ENCODE measurements around the gene WSB2.

Gene WSB2

DNA sequence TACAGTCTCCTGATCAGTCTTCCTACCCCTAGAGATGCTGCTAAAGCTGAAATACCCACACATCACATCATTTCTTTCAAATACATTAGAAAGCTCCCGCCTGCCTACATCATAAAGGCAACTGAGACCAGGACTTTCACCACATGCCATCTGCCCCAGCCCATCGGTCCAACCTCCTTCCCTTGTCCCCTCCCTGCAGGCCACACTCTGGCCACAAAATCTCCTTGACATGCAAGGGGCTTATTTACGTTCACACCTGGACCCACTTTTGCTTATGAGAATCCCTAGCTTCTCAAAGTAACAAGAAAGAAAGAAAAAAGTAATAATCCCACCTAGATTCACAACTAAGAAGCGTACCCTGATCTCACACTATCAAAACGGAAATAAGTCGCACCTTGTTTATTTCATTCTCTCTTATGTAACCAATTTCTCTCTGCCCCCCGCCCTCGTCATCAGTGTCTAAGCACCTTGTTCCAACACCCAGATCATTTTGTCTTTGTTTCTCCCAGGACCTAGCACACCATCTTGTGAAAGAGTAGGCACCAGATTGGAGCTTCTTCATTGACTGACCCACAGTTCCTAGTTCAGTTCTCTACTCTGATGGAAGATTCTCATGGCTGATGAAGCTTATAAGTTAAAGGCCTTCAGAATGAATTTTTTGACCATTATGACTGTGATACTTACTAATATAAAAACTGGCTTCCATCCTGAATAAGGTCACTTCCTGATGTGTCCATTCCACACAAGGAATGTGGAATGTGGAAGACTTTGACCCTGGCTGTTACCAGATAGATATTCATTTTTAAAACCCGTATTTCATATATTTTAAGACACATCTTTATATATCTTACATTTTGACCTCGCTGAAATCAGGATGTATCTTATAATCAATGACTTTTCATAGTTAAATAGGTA, 7.7 kb downstream of the WSB2 start:
- H3K4me3 Mint-ChIP-seq: peak overlapping the region in 1 of 2 donors; percentile 30
- no peak for DNase-seq
- ATAC-seq: no peak
- H3K9me3 Mint-ChIP-seq: no peaks in the 10 kb centered on the region
- peak overlapping the region in 1 of 2 donors; percentile 64 for H3K27ac Mint-ChIP-seq
- H3K4me1 Mint-ChIP-seq: peaks cover 36% of the 10 kb centered on the region
- H3K27me3 Mint-ChIP-seq: no peaks in the 10 kb centered on the region

DNA sequence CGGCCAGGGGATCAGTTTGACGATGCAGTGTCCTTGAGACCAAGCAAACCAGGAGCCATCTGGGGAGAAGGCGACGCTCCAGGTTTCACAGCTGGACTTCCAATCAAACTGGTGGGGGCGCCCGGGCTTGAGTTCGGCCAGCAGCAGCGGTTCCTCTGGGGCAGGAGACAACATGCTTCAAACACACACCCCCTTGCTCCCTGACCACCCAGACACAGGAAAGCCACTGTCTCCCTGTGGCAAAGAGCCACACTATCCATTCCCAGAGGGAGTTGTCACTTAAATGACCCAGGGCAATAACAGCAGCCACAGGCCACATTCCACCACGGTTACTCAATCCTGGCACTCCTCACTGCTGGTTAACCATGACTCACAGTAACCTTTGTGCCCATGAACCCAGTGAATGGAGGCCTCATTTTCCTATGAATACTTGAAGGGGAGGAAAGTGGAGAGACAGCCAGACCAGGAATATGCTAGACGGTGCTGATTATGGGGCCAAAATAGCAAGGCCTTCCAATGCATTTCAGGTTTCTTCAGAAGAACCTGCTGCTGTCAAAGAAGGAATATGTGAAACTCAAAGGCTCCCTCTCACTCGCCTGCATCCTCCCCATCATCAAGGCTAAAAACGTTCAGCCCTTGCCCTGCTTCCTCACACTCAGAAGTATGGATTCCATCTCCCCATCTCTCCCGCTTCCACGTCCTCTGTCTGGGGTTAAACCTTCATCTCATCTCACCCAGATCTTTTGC, 8.5 kb downstream of the WSB2 start:
- peak overlapping the region in 1 of 2 donors; percentile 31 for H3K4me3 Mint-ChIP-seq
- H3K4me1 Mint-ChIP-seq: peaks cover 35% of the 10 kb centered on the region
- ATAC-seq (peak; percentile 76), DNase-seq (peak in 1 of 2 donors; percentile 46)
- H3K27me3 Mint-ChIP-seq: no peaks in the 10 kb centered on the region
- peak overlapping the region in 1 of 2 donors; percentile 20 for H3K27ac Mint-ChIP-seq
- no peaks in the 10 kb centered on the region for H3K9me3 Mint-ChIP-seq

DNA sequence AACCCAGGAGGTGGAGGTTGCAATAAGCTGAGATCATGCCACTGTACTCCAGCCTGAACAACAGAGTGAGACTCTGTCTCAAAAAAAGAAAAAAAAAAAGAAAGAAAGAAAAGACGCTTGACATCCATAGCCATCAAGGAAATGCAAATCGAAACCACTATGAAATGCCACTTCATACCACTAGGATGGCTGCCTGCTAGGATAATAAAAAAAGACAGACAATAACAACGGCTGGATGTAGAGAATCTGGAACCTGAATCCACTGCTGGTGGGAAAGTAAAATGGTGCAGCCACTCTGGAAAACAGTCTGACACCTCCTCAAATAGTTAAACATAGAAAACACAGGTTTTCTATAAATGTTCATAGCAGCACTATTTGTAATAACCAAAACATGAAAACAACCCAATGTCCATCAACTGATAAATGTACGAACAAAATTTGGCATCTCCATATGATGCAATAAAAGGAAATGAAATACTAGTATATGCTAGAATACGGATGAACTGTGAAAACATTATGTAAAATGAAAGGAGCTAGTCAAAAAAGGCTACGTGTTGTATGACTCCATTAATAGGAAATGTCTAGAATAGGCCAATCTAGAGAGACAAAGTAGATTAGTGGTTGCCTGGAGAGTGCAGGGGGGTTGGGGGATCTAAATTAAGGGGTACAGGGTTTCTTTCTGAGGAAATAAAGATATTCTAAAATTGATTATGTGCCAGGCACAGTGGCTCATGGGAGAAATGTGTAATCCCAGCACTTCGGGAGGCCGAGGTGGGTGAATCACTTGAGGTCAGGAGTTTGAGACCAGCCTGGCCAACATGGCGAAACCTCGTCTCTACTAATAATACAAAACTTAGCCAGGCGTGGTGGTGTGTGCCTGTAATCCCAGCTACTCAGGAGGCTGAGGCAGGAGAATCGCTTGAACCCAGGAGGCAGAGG, 9.7 kb downstream of the WSB2 start:
- DNase-seq (no peak), ATAC-seq (no peak)
- Mint-ChIP-seq H3K27ac (peak overlapping the region; percentile 57 to 93), H3K9me3 (no peaks in the 10 kb centered on the region), H3K4me1 (peaks cover 36% of the 10 kb centered on the region), H3K27me3 (no peaks in the 10 kb centered on the region), H3K4me3 (peak overlapping the region in 1 of 2 donors; percentile 13)

DNA sequence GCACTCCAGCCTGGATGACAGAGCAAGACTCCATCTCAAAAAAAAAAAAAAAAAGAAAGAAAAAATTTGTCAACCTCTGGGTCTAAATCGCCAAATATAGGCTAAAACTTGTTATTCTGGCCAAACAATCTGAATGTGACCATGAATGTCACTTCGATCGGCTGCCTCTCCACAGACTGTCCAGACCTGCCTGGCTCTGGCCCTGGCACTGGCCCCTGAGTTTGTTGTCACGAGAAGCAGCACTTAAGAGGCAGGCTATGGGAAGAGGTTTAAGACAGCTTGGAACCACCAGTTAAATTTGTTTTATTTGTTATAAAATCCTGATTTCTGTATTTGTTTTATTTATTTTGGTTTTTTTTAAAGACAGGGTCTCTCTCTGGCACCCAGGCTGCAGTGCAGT, 14.5 kb downstream of the WSB2 start:
- Mint-ChIP-seq H3K27me3 (no peaks in the 10 kb centered on the region), H3K4me1 (peaks cover 41% of the 10 kb centered on the region), H3K9me3 (no peaks in the 10 kb centered on the region), H3K27ac (peak overlapping the region in 1 of 2 donors; percentile 71), H3K4me3 (no peak overlapping the region)
- DNase-seq (no peak), ATAC-seq (no peak)

DNA sequence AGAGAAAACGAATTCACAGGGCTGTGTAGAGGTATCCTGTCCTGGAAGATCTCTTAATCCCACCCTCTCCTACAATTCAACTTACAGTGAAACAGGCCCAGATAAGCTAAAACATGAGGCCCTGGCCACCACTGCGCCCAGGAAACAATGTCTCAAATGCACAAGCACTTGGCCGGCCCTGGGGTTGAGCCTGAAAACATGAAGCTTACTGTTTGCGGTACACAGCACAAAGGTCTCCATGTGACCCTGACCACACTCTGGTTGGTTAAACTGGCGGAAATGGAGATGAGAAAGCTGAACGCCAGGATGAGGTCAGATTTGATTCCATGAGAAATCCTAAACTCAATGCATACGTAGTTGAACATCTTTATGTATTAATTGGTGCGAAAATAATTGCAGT, 16.4 kb downstream of the WSB2 start:
- DNase-seq (no peak), ATAC-seq (no peak)
- peak overlapping the region; percentile 44 to 61 for H3K4me3 Mint-ChIP-seq
- no peaks in the 10 kb centered on the region for H3K9me3 Mint-ChIP-seq
- peak overlapping the region in 1 of 2 donors; percentile 86 for H3K27ac Mint-ChIP-seq
- H3K4me1 Mint-ChIP-seq: peaks cover 39% of the 10 kb centered on the region
- no peaks in the 10 kb centered on the region for H3K27me3 Mint-ChIP-seq

DNA sequence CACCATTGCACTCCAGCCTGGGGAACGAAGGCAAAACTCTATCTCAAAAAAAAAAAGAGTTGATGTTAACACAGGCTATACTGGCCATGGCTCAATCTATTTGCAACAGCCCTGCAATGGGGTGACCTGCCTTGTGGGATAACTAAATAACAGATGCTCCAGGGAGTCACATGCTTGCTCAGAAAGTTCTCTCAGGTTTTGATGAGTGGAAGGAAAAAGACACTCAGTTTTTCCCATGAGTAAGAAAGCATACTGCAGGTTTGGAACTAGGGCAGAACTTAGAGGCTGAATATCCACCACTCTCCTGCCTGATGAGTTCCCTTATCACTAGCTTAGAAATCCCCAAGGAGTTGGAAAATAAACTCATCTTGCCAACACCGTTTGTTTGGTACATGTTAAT, 16.9 kb downstream of the WSB2 start:
- Mint-ChIP-seq H3K4me1 (peaks cover 39% of the 10 kb centered on the region), H3K4me3 (peak overlapping the region in 1 of 2 donors; percentile 44), H3K9me3 (no peaks in the 10 kb centered on the region), H3K27ac (peak overlapping the region in 1 of 2 donors; percentile 86), H3K27me3 (no peaks in the 10 kb centered on the region)
- DNase-seq (no peak), ATAC-seq (peak; percentile 49)

DNA sequence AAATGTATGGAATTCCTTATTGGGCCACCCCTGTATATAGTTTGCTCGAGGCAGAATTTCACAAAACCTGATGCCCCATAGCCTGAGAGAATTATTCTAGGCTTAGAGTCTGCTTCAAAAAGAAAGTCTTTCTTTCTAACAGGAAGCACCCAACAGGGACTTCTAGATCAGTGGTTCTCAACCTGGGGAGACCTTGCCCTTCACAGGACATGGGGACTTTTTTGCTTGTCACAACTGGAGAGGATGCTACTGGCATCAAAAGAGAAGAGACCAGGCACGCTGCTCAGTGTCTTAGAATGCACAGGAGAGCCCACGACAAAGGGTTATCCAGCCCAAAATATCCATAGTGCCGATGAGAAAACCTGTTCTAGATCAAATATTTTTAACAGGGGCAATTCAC, 18.9 kb downstream of the WSB2 start:
- ATAC-seq (peak; percentile 44), DNase-seq (no peak)
- no peak overlapping the region for H3K4me3 Mint-ChIP-seq
- H3K27ac Mint-ChIP-seq: no peak overlapping the region
- H3K9me3 Mint-ChIP-seq: no peaks in the 10 kb centered on the region
- H3K4me1 Mint-ChIP-seq: peaks cover 52% of the 10 kb centered on the region
- H3K27me3 Mint-ChIP-seq: no peaks in the 10 kb centered on the region

DNA sequence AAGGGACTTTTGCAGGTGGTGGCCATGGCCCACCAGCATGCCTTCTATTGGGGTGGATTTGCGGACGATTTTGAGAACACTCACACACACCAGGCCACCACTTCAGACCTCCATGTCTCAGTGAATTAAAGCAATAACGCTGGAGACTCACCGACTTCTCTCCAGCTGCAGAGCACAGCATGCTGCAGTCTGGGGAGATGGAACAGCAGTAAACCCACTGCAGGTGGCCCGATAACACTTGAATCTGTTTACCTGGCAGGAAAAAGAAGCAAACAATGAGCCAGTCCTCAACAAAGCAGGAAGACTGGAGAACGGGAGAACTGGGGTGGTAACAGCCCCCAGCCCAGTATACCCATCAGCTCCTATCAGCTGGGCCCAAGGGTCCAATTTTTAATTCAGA, 22.8 kb downstream of the WSB2 start:
- no peak overlapping the region for H3K27ac Mint-ChIP-seq
- H3K27me3 Mint-ChIP-seq: no peaks in the 10 kb centered on the region
- no peaks in the 10 kb centered on the region for H3K9me3 Mint-ChIP-seq
- H3K4me1 Mint-ChIP-seq: peaks cover 65% of the 10 kb centered on the region
- DNase-seq: no peak
- no peak for ATAC-seq
- H3K4me3 Mint-ChIP-seq: no peak overlapping the region

DNA sequence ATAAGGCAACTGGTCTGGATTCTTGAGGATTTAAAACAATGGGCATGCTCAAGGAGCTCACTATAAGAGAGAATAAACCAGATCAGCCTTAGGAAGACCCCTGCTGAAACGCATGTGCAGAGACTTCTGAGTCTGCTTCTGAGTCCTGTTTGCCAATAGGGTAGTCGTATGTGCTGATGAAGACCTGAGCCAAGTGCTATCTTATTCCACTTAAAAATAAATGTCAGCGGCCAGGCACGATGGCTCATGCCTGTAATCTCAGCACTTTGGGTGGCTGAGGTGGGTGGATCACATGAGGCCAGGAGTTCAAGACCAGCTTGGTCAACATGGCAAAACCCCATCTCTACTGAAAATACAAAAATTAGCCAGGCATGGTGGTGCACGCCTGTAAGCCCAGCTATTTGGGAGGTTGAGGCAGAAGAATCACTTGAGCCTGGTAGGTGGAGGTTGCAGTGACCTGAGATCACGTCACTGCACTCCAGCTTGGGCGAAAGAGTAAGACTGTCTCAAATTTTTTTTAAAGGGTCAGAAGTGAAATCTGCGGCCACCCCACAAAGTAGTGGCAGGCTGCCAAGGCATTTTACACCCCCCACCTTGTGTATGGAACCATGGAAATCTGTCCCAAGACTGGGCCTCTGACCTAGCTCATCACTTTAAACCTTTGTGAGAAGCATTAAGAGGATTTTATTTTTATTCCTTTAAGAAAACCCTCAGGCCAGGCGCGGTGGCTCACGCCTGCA, 24.1 kb downstream of the WSB2 start:
- ATAC-seq (no peak), DNase-seq (no peak)
- no peak overlapping the region for H3K4me3 Mint-ChIP-seq
- no peaks in the 10 kb centered on the region for H3K9me3 Mint-ChIP-seq
- H3K4me1 Mint-ChIP-seq: peaks cover 65% of the 10 kb centered on the region
- no peaks in the 10 kb centered on the region for H3K27me3 Mint-ChIP-seq
- H3K27ac Mint-ChIP-seq: peak overlapping the region in 1 of 2 donors; percentile 84

DNA sequence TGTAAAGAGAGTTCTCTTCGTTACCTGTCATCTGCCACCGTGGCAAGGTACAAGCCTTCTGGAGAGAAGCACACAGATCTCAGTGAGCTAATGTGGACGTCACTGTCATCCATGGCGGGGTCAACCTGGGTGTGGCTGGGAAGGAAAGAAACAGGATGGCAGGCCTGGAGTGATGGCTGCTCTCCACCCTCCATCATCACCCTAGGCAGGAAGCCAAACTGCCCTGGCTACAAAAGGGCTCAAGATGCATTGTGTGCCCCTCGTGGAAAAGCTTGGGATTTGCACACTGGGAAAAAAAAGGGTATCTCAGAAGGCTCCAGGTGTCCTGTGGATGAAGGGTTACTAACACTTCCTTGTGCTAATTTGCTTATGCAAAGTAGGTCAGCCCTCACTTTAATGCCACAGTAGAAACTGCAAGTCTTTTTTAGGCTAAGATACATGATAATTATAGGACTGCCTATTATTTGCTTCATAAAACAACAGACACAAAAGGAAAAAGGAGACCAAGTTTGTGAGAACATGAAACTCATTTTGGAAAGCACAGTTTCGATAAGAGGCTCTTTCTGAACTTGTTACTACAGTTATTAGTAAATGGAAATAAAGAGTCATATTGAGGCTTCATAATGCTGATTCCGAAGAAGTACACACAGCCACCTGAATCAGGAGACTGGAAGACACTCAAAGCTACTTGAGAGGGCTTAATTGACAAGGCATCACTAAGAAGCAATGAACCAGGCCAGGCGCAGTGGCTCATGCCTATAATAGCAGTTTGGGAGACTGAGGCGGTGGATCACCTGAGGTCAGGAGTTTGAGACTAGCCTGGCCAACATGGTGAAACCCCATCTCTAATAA, 25.6 kb downstream of the WSB2 start:
- DNase-seq: peak in 1 of 2 donors; percentile 41
- ATAC-seq: peak; percentile 91
- H3K4me3 Mint-ChIP-seq: peak overlapping the region; percentile 41 to 47
- peak overlapping the region; percentile 84 to 91 for H3K27ac Mint-ChIP-seq
- H3K4me1 Mint-ChIP-seq: peaks cover 57% of the 10 kb centered on the region
- no peaks in the 10 kb centered on the region for H3K9me3 Mint-ChIP-seq
- no peaks in the 10 kb centered on the region for H3K27me3 Mint-ChIP-seq

DNA sequence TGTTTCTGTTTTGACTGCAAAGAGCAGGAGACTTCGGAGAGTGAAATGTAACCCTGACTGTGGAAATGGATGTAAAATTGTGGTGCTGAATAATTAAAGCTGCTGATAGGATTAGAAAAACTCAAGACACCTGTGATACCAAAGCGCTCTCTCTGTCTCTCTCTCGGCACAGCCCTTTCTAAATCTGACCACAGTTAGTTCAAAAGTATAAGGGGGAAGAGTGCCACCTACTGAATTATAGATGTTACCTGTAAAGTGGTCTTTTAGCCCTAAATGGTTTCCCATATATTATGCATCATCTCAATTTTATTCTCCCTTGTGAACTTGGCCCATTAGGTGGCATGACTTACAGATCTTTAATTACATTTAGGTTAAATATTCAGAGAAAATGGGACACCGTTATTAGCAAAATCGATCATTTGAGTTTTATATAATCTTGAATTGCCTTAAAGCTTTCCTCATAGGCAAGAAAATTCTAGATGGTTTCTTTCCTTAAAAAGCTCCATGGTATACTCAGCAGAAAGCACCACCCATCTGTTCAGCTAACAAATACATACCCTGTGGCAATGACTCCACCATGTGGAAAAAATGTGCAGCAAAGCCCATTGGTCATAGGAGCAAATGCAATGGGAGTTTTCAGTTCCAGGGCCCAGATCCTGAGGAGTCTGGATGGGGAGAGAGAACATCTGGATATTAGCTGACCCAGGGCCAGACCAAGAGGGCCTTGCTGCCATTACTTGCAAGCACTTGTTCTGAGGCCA, 26.4 kb downstream of the WSB2 start:
- ATAC-seq (no peak), DNase-seq (no peak)
- no peaks in the 10 kb centered on the region for H3K9me3 Mint-ChIP-seq
- H3K27me3 Mint-ChIP-seq: no peaks in the 10 kb centered on the region
- H3K27ac Mint-ChIP-seq: peak overlapping the region; percentile 84 to 91
- peaks cover 57% of the 10 kb centered on the region for H3K4me1 Mint-ChIP-seq
- H3K4me3 Mint-ChIP-seq: peak overlapping the region; percentile 39 to 41

DNA sequence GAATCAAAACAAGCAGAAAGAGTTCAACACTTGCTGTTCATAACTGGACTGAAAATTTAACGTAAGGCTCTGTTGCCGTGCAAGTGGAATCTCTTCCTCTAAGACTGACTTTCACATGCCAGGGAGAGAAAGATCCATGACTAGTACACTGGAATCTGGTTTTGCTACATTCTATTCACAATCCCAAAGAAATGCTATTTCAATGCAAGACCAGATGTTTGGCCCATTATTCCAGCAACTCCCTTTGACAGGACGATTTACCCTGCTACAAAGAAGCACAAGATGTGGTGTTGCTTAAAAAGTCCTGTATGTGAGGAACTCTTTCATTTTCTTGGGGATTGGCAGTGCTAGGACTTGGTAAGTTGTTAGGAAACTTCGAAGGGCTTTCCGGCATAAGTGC, 27.1 kb downstream of the WSB2 start:
- Mint-ChIP-seq H3K27ac (no peak overlapping the region), H3K4me1 (peaks cover 57% of the 10 kb centered on the region), H3K9me3 (no peaks in the 10 kb centered on the region), H3K4me3 (peak overlapping the region in 1 of 2 donors; percentile 39), H3K27me3 (no peaks in the 10 kb centered on the region)
- DNase-seq: no peak
- ATAC-seq: no peak

DNA sequence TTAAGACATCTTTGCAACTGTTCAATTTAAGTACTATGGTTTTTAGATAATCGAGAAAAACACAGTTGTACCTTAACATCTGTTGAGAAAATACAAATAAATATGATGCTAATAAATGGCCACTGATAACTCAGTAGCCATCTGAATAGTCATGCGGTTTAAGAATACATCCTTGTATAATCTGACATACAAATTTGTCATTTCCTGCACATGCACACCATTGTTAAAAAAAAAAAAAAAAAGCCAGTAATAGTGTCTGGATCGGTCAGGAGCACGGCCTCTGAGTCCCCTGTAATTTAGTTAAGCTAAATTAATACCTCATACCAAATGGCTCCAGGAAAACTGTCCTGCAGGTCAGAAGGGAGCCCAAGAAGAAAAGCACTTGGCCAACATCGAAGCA, 27.7 kb downstream of the WSB2 start:
- Mint-ChIP-seq H3K27me3 (no peaks in the 10 kb centered on the region), H3K4me1 (peaks cover 55% of the 10 kb centered on the region), H3K27ac (peak overlapping the region in 1 of 2 donors; percentile 70), H3K4me3 (no peak overlapping the region), H3K9me3 (no peaks in the 10 kb centered on the region)
- ATAC-seq (no peak), DNase-seq (no peak)

Measured in stimulated activated naive CD8-positive, alpha-beta T cell treated with anti-CD3 and anti-CD28 coated beads, Interleukin-15, amount 100 ng/mL, for 72 hours (primary cell).